HEK293 (cell line): ENCODE results near the gene ANAPC16.

Source experiments
- BCL11A ChIP-seq: fragments of 450-650 bp; formaldehyde crosslinking; IDR thresholded peaks from 2 replicates; pipeline ENCODE4 v1.5.1; 2016; ENCODE audit warnings: low read depth, missing biosample characterization, missing genetic modification characterization
- EGR2 ChIP-seq: fragments of 450-650 bp; formaldehyde crosslinking; IDR thresholded peaks from 2 replicates; pipeline ENCODE4 v1.5.1; 2016; ENCODE audit warnings: low read depth, missing biosample characterization, missing genetic modification characterization
- HOXA7 ChIP-seq: sonication (generic); formaldehyde crosslinking; IDR thresholded peaks from 2 replicates; pipeline ENCODE4 v1.8.1; 2022; ENCODE audit warnings: missing genetic modification reagents, borderline replicate concordance
- PBX3 ChIP-seq: sonication (generic); formaldehyde crosslinking; IDR thresholded peaks from 2 replicates; pipeline ENCODE4 v1.8.1; 2022; ENCODE audit warnings: mild to moderate bottlenecking, moderate library complexity, missing genetic modification reagents
- REST ChIP-seq: fragments of 450-650 bp; formaldehyde crosslinking; IDR thresholded peaks from 2 replicates; pipeline ENCODE4 v1.5.1; 2016; ENCODE audit warnings: missing biosample characterization, missing genetic modification characterization
- SP7 ChIP-seq: fragments of 450-650 bp; formaldehyde crosslinking; IDR thresholded peaks from 2 replicates; pipeline ENCODE4 v1.5.1; 2016; ENCODE audit warnings: missing biosample characterization, missing genetic modification characterization
- ZBTB11 ChIP-seq: fragments of 450-650 bp; formaldehyde crosslinking; conservative IDR thresholded peaks from 2 replicates; pipeline ENCODE4 v1.5.1; 2016; ENCODE audit warnings: low read depth, missing biosample characterization, missing genetic modification characterization
- ZBTB20 ChIP-seq: fragments of 450-650 bp; formaldehyde crosslinking; IDR thresholded peaks from 2 replicates; pipeline ENCODE4 v1.5.1; 2016; ENCODE audit warnings: missing biosample characterization, missing genetic modification characterization
- ZBTB49 ChIP-seq: fragments of 450-650 bp; formaldehyde crosslinking; IDR thresholded peaks from 2 replicates; pipeline ENCODE4 v1.5.1; 2016; ENCODE audit warnings: missing biosample characterization, missing genetic modification characterization, low read depth
- ZFHX2 ChIP-seq: fragments of 450-650 bp; formaldehyde crosslinking; conservative IDR thresholded peaks from 2 replicates; pipeline ENCODE4 v1.5.1; 2016; ENCODE audit warnings: missing biosample characterization, missing genetic modification characterization
- ZNF148 ChIP-seq: fragments of 450-650 bp; formaldehyde crosslinking; IDR thresholded peaks from 2 replicates; pipeline ENCODE4 v1.5.0; 2017; ENCODE audit warnings: missing biosample characterization, missing genetic modification characterization, borderline replicate concordance
- ZNF214 ChIP-seq: fragments of 450-650 bp; formaldehyde crosslinking; IDR thresholded peaks from 2 replicates; pipeline ENCODE4 v1.5.1; 2017; ENCODE audit warnings: missing biosample characterization, mild to moderate bottlenecking, missing genetic modification characterization, borderline replicate concordance
- ZNF311 ChIP-seq: fragments of 450-650 bp; formaldehyde crosslinking; IDR thresholded peaks from 2 replicates; pipeline ENCODE4 v1.5.1; 2017; ENCODE audit warnings: missing biosample characterization, missing genetic modification characterization, borderline replicate concordance
- ZNF324 ChIP-seq: fragments of 450-650 bp; formaldehyde crosslinking; IDR thresholded peaks from 2 replicates; pipeline ENCODE4 v1.5.1; 2016; ENCODE audit warnings: missing biosample characterization, missing genetic modification characterization
- ZNF433 ChIP-seq: fragments of 450-650 bp; formaldehyde crosslinking; IDR thresholded peaks from 2 replicates; pipeline ENCODE4 v1.5.1; 2016; ENCODE audit warnings: missing biosample characterization, missing genetic modification characterization, low read depth
- ZNF513 ChIP-seq: fragments of 450-650 bp; IDR thresholded peaks from 2 replicates; pipeline ENCODE4 v1.5.1; 2018; ENCODE audit warnings: missing biosample characterization, missing genetic modification characterization
- ZNF585B ChIP-seq: fragments of 450-650 bp; formaldehyde crosslinking; IDR thresholded peaks from 2 replicates; pipeline ENCODE4 v1.5.1; 2016; ENCODE audit warnings: missing biosample characterization, missing genetic modification characterization
- ZNF623 ChIP-seq: fragments of 450-650 bp; formaldehyde crosslinking; IDR thresholded peaks from 2 replicates; pipeline ENCODE4 v1.5.1; 2016; ENCODE audit warnings: missing biosample characterization, missing genetic modification characterization
- ZNF670 ChIP-seq: fragments of 450-650 bp; formaldehyde crosslinking; IDR thresholded peaks from 2 replicates; pipeline ENCODE4 v1.5.1; 2016; ENCODE audit warnings: missing biosample characterization, missing genetic modification characterization, low read depth
- ZNF677 ChIP-seq: fragments of 450-650 bp; IDR thresholded peaks from 2 replicates; pipeline ENCODE4 v1.5.0; 2018; ENCODE audit warnings: missing biosample characterization, mild to moderate bottlenecking, missing genetic modification characterization, moderate library complexity
- ZNF747 ChIP-seq: fragments of 450-650 bp; formaldehyde crosslinking; IDR thresholded peaks from 2 replicates; pipeline ENCODE4 v1.5.1; 2016; ENCODE audit warnings: missing biosample characterization, missing genetic modification characterization
- ZNF776 ChIP-seq: fragments of 450-650 bp; formaldehyde crosslinking; IDR thresholded peaks from 2 replicates; pipeline ENCODE4 v1.5.0; 2017; ENCODE audit warnings: missing biosample characterization, missing genetic modification characterization, borderline replicate concordance
- ZNF785 ChIP-seq: fragments of 450-650 bp; formaldehyde crosslinking; IDR thresholded peaks from 2 replicates; pipeline ENCODE4 v1.5.1; 2016; ENCODE audit warnings: missing biosample characterization, missing genetic modification characterization
- ZSCAN23 ChIP-seq: fragments of 450-650 bp; formaldehyde crosslinking; IDR thresholded peaks from 2 replicates; pipeline ENCODE4 v1.5.1; 2016; ENCODE audit warnings: missing biosample characterization, missing genetic modification characterization

Gene ANAPC16

GRCh38 chr10:72245949-72246525 lies 30.2 kb downstream of the ANAPC16 start (continued):
- TF ChIP-seq ZBTB49 (tag by site-specific recombination) = no peak
- TF ChIP-seq ZNF214 (tag by site-specific recombination) = no peak
- TF ChIP-seq ZFHX2 = peak; percentile 83
- no peak for TF ChIP-seq ZNF670 (tag by site-specific recombination)
- TF ChIP-seq ZNF623 (tag by site-specific recombination) = no peak
- no peak for TF ChIP-seq ZNF585B (tag by site-specific recombination)
- no peak for TF ChIP-seq PBX3 (CRISPR knock-in tag)
- TF ChIP-seq ZBTB20 (tag by site-specific recombination) = peak; percentile 52; the same call in 1 of the 2 replicates
- no peak for TF ChIP-seq ZBTB11 (tag by site-specific recombination)
- TF ChIP-seq ZNF747 = no peak
- no peak for TF ChIP-seq HOXA7 (CRISPR knock-in tag)
- no peak for TF ChIP-seq ZSCAN23
- no peak for TF ChIP-seq ZNF324 (tag by site-specific recombination)
- TF ChIP-seq ZNF513 (tag by site-specific recombination) = no peak
- TF ChIP-seq SP7 (tag by site-specific recombination) = no peak
- peak; percentile 77 for TF ChIP-seq EGR2 (tag by site-specific recombination)
- no peak for TF ChIP-seq ZNF677 (tag by site-specific recombination)
- no peak for TF ChIP-seq ZNF776 (tag by site-specific recombination)
- TF ChIP-seq REST (tag by site-specific recombination) = peak; percentile 52
- no peak for TF ChIP-seq BCL11A (tag by site-specific recombination)
- no peak for TF ChIP-seq ZNF148
- no peak for TF ChIP-seq ZNF785 (tag by site-specific recombination)
- no peak for TF ChIP-seq ZNF311 (tag by site-specific recombination)
- TF ChIP-seq ZNF433 (tag by site-specific recombination) = no peak
